CD4-positive, alpha-beta T cell treated with Interleukin-15 for 1 hour (primary cell): ENCODE results near the gene MYMK.

Experiments
- DNase-seq: peaks from one replicate; pipeline ENCODE4 v3.0.0-alpha.2; 2020

MYMK gene

GRCh38 chr9:133557581-133557980 is 32.8 kb upstream of the MYMK start:
- DNase-seq = no peak

- no peak for DNase-seq
Measured at GRCh38 chr9:133556354-133556753, 31.6 kb upstream of the MYMK start.

- DNase-seq = no peak
Measured at GRCh38 chr9:133554729-133555128, 30.0 kb upstream of the MYMK start.

GRCh38 chr9:133553973-133554713 is 29.4 kb upstream of the MYMK start:
- no peak for DNase-seq

- no peak for DNase-seq
Measured at GRCh38 chr9:133553123-133553522, 28.4 kb upstream of the MYMK start.

- DNase-seq = no peak
Measured at GRCh38 chr9:133552236-133552635, 27.5 kb upstream of the MYMK start.

GRCh38 chr9:133551446-133551845 is 26.7 kb upstream of the MYMK start:
- DNase-seq = no peak

GRCh38 chr9:133547116-133547515 is 22.4 kb upstream of the MYMK start:
- no peak for DNase-seq

GRCh38 chr9:133546287-133546680 is 21.5 kb upstream of the MYMK start:
- DNase-seq = no peak

- DNase-seq = no peak
Measured at GRCh38 chr9:133545494-133546286, 20.9 kb upstream of the MYMK start.

- no peak for DNase-seq
Measured at GRCh38 chr9:133543772-133544467, 19.2 kb upstream of the MYMK start.

- DNase-seq = no peak
Measured at GRCh38 chr9:133542002-133542401, 17.2 kb upstream of the MYMK start.

- DNase-seq = no peak
Measured at GRCh38 chr9:133540698-133541025, 15.9 kb upstream of the MYMK start.

- no peak for DNase-seq
Measured at GRCh38 chr9:133539991-133540697, 15.4 kb upstream of the MYMK start.

GRCh38 chr9:133538851-133539833 is 14.4 kb upstream of the MYMK start:
- no peak for DNase-seq

- no peak for DNase-seq
Measured at GRCh38 chr9:133538176-133538575, 13.4 kb upstream of the MYMK start.

- no peak for DNase-seq
Measured at GRCh38 chr9:133537257-133537656, 12.5 kb upstream of the MYMK start.

GRCh38 chr9:133536536-133536935 is 11.8 kb upstream of the MYMK start:
- no peak for DNase-seq

GRCh38 chr9:133536080-133536479 is 11.3 kb upstream of the MYMK start:
- no peak for DNase-seq

- no peak for DNase-seq
Measured at GRCh38 chr9:133535306-133535877, 10.6 kb upstream of the MYMK start.
